Measurements from ENCODE around the gene KCND3. TPM values are rescaled to one million over a fixed set of nuclear protein-coding genes. Genes with fewer than 3 reads are reported as not detected.

The KCND3 gene
- total RNA-seq, 2 donors from 2014 or later = not detected

GRCh38 chr1:111884772-111885443 lies 104.6 kb downstream of the KCND3 start:
- ATAC-seq (no peak), DNase-seq (ENCODE audit: low spot score in 2 of 2) (no peak)
- H3K36me3 Mint-ChIP-seq = no peaks in the 10 kb centered on the region
- H3K27ac Mint-ChIP-seq = no peak overlapping the region
- H3K9me3 Mint-ChIP-seq = no peaks in the 10 kb centered on the region

- Mint-ChIP-seq H3K27ac (no peak overlapping the region), H3K9me3 (no peaks in the 10 kb centered on the region), H3K36me3 (no peaks in the 10 kb centered on the region)
- ATAC-seq = no peak
- no peak for DNase-seq (ENCODE audit: low spot score in 2 of 2)
These were observed 106.4 kb downstream of the KCND3 start for GRCh38 chr1:111882986-111883560.

- Mint-ChIP-seq H3K27ac (no peak overlapping the region), H3K36me3 (no peaks in the 10 kb centered on the region), H3K9me3 (no peaks in the 10 kb centered on the region)
- no peak for ATAC-seq
- DNase-seq (ENCODE audit: low spot score in 2 of 2) = no peak
These were observed 106.9 kb downstream of the KCND3 start for GRCh38 chr1:111882559-111882958.

- DNase-seq (ENCODE audit: low spot score in 2 of 2) = no peak
- no peaks in the 10 kb centered on the region for H3K9me3 Mint-ChIP-seq
- H3K27ac Mint-ChIP-seq = peak overlapping the region in 1 of 2 donors; percentile 28
- H3K36me3 Mint-ChIP-seq = no peaks in the 10 kb centered on the region
- no peak for ATAC-seq
These were observed 108.3 kb downstream of the KCND3 start for GRCh38 chr1:111880881-111881837.

- H3K27ac Mint-ChIP-seq = no peak overlapping the region
- no peak for DNase-seq (ENCODE audit: low spot score in 2 of 2)
- no peak for ATAC-seq
- H3K36me3 Mint-ChIP-seq = no peaks in the 10 kb centered on the region
- no peaks in the 10 kb centered on the region for H3K9me3 Mint-ChIP-seq
These were observed 110.4 kb downstream of the KCND3 start for GRCh38 chr1:111879081-111879480.

GRCh38 chr1:111878649-111879048 lies 110.8 kb downstream of the KCND3 start:
- H3K36me3 Mint-ChIP-seq = no peaks in the 10 kb centered on the region
- no peak for DNase-seq (ENCODE audit: low spot score in 2 of 2)
- H3K9me3 Mint-ChIP-seq = no peaks in the 10 kb centered on the region
- H3K27ac Mint-ChIP-seq = no peak overlapping the region
- ATAC-seq = no peak

- no peak overlapping the region for H3K27ac Mint-ChIP-seq
- H3K9me3 Mint-ChIP-seq = no peaks in the 10 kb centered on the region
- no peaks in the 10 kb centered on the region for H3K36me3 Mint-ChIP-seq
- ATAC-seq = no peak
- no peak for DNase-seq (ENCODE audit: low spot score in 2 of 2)
These were observed 111.4 kb downstream of the KCND3 start for GRCh38 chr1:111878091-111878490.

GRCh38 chr1:111876631-111877030 lies 112.8 kb downstream of the KCND3 start:
- Mint-ChIP-seq H3K27ac (no peak overlapping the region), H3K9me3 (no peaks in the 10 kb centered on the region), H3K36me3 (no peaks in the 10 kb centered on the region)
- DNase-seq (ENCODE audit: low spot score in 2 of 2) = no peak
- no peak for ATAC-seq

GRCh38 chr1:111875640-111876039 lies 113.8 kb downstream of the KCND3 start:
- ATAC-seq = no peak

GRCh38 chr1:111873460-111874030 lies 115.9 kb downstream of the KCND3 start:
- DNase-seq (ENCODE audit: low spot score in 2 of 2) (no peak), ATAC-seq (no peak)
- Mint-ChIP-seq H3K36me3 (no peaks in the 10 kb centered on the region), H3K9me3 (no peaks in the 10 kb centered on the region), H3K27ac (no peak overlapping the region)

More at GRCh38 chr1:111875640-111876039, 113.8 kb downstream of the KCND3 start:
- no peak for DNase-seq (ENCODE audit: low spot score in 2 of 2)
- no peaks in the 10 kb centered on the region for H3K9me3 Mint-ChIP-seq
- H3K27ac Mint-ChIP-seq = no peak overlapping the region
- no peaks in the 10 kb centered on the region for H3K36me3 Mint-ChIP-seq

- ATAC-seq (no peak), DNase-seq (ENCODE audit: low spot score in 2 of 2) (no peak)
- Mint-ChIP-seq H3K36me3 (no peaks in the 10 kb centered on the region), H3K9me3 (no peaks in the 10 kb centered on the region), H3K27ac (no peak overlapping the region)
These were observed 119.3 kb downstream of the KCND3 start for GRCh38 chr1:111870181-111870580.

GRCh38 chr1:111867868-111868440 lies 121.5 kb downstream of the KCND3 start:
- no peaks in the 10 kb centered on the region for H3K36me3 Mint-ChIP-seq
- H3K27ac Mint-ChIP-seq = no peak overlapping the region
- DNase-seq (ENCODE audit: low spot score in 2 of 2) (no peak), ATAC-seq (no peak)
- no peaks in the 10 kb centered on the region for H3K9me3 Mint-ChIP-seq

- ATAC-seq (no peak), DNase-seq (ENCODE audit: low spot score in 2 of 2) (no peak)
- H3K9me3 Mint-ChIP-seq = no peaks in the 10 kb centered on the region
- no peaks in the 10 kb centered on the region for H3K36me3 Mint-ChIP-seq
- no peak overlapping the region for H3K27ac Mint-ChIP-seq
These were observed 124.6 kb downstream of the KCND3 start for GRCh38 chr1:111864862-111865261.

GRCh38 chr1:111863401-111863800 lies 126.1 kb downstream of the KCND3 start:
- H3K36me3 Mint-ChIP-seq = no peaks in the 10 kb centered on the region
- H3K27ac Mint-ChIP-seq = no peak overlapping the region

GRCh38 chr1:111862599-111862998 lies 126.9 kb downstream of the KCND3 start:
- no peak for DNase-seq (ENCODE audit: low spot score in 2 of 2)
- no peaks in the 10 kb centered on the region for H3K9me3 Mint-ChIP-seq
- no peak for ATAC-seq
- H3K27ac Mint-ChIP-seq = no peak overlapping the region
- H3K36me3 Mint-ChIP-seq = no peaks in the 10 kb centered on the region

More at GRCh38 chr1:111863401-111863800, 126.1 kb downstream of the KCND3 start:
- no peak for ATAC-seq
- H3K9me3 Mint-ChIP-seq = no peaks in the 10 kb centered on the region
- no peak for DNase-seq (ENCODE audit: low spot score in 2 of 2)

GRCh38 chr1:111861523-111861922 lies 127.9 kb downstream of the KCND3 start:
- H3K9me3 Mint-ChIP-seq = no peaks in the 10 kb centered on the region
- no peak for ATAC-seq
- no peak for DNase-seq (ENCODE audit: low spot score in 2 of 2)
- H3K27ac Mint-ChIP-seq = no peak overlapping the region
- no peaks in the 10 kb centered on the region for H3K36me3 Mint-ChIP-seq

All from activated naive CD4-positive, alpha-beta T cell treated with anti-CD3 and anti-CD28 coated beads, Interleukin-2, amount 50 U/mL, for 72 hours (primary cell).